C4-2B (cell line): Measurements from ENCODE around the gene KIAA1143.
A peak's percentile ranks its signal among the peaks of the same experiment; 100 is the strongest.

ENCODE experiments used
- H3K27ac ChIP-seq: fragments of 450-650 bp; 2 replicates; pipeline ENCODE4 v1.5.1; 2017
- ZFX ChIP-seq: fragments of 450-650 bp; IDR thresholded peaks from 2 replicates; pipeline ENCODE4 v1.6.1; 2017
- TF ChIP-seq, protein P1 (sequence below): fragments of 450-650 bp; conservative IDR thresholded peaks from 2 replicates; pipeline ENCODE4 v1.5.1; 2017; ENCODE audit warnings: mild to moderate bottlenecking

The KIAA1143 gene

DNA sequence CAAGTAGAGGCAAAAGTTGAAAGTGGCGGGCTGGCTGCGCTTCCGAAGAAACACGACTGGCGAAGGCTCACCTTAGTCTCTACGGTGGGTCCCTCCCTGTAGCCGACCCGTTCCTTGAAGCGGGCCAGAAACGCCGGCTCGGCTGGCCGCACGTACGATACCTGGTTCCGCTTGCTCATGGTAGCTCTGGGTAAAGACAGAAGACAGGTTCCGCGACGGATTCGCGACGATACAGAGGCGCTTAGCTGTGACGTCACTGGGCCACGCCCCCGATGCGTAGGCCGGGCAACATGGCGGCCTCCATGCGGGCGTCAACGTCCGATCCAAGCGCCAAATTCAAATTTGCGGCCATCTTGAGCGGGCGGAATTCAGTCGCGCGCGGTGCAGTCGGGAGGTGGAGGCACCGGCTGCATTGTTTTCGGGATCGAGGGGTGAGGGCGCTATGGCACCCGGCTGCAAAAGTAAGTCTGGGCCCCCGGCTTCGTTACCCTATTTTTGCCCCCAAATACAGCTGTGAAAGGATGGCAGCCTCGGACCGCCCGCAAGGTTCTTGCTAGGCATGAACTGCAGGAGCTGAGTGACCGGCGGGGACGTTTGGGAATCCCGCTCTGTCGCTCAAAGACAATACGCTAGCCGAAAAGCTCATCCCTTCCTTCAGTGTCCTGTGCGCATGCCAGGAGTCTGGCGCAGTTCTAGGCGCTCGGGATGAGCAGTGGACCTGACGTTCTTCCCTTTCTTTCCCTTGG lies at the start of gene KIAA1143, which contains the start of gene KIF15:
TSS of gene KIAA1143 (minus strand) at position 196 of the 746 bp plus-strand sequence. CDS start at position 179, 17 bp downstream.
TSS of gene KIF15 (plus strand) at position 371 of the 746 bp plus-strand sequence. CDS start at position 443, 72 bp downstream.
- TF ChIP-seq, protein P1, sequence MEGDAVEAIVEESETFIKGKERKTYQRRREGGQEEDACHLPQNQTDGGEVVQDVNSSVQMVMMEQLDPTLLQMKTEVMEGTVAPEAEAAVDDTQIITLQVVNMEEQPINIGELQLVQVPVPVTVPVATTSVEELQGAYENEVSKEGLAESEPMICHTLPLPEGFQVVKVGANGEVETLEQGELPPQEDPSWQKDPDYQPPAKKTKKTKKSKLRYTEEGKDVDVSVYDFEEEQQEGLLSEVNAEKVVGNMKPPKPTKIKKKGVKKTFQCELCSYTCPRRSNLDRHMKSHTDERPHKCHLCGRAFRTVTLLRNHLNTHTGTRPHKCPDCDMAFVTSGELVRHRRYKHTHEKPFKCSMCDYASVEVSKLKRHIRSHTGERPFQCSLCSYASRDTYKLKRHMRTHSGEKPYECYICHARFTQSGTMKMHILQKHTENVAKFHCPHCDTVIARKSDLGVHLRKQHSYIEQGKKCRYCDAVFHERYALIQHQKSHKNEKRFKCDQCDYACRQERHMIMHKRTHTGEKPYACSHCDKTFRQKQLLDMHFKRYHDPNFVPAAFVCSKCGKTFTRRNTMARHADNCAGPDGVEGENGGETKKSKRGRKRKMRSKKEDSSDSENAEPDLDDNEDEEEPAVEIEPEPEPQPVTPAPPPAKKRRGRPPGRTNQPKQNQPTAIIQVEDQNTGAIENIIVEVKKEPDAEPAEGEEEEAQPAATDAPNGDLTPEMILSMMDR, result peak; percentile 7; the same call in 1 of the 2 replicates
- peak; percentile 30; the same call in 1 of the 2 replicates for TF ChIP-seq ZFX
- peak within 1 kb of the TSS; percentile 82 for H3K27ac ChIP-seq

DNA sequence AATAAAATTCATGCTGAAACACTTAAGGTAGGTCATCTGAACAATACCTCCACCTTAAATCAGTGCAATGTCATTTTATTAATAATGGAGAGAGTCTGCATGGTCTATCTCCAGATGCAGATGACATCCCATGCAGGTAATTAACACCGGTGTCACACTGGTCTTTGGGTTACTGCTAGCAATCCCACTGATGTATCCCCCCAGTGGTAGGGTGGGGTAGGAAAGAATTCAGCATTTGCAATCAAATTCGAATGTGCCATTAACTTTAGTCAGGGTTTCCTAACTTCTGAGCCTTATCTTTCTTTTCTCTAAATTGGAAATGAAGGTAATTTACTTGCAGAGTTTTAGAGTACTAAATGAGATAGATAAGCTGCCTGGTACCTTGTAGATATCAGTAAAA lies 44.5 kb upstream of the KIAA1143 start:
- TF ChIP-seq, protein P1, result no peak; the same call in 1 of the 2 replicates
- no peak for TF ChIP-seq ZFX

DNA sequence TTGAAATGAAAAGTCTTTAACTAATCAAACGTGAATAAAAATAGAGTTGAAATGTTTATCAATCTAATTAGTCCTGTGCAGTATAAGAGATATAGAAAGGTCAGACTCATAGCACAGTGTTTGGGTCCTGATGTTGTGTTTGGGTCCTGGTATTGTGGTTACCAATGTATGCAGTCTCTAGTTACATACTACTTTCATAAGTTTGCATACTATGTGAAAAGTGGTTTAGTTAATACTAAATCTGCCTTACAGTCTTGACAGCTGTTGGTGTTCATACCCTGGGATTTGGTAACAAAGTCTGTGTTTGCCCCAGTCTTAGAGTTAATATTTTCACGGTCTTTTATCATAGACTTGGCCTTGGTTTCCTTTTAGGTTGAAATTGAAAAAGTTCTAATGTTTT lies 41.9 kb upstream of the KIAA1143 start:
- TF ChIP-seq, protein P1, result no peak
- TF ChIP-seq ZFX, result no peak
- H3K27ac ChIP-seq, result no peak overlapping the region

More for the DNA sequence above, 44.5 kb upstream of the KIAA1143 start:
- H3K27ac ChIP-seq, result no peak overlapping the region

DNA sequence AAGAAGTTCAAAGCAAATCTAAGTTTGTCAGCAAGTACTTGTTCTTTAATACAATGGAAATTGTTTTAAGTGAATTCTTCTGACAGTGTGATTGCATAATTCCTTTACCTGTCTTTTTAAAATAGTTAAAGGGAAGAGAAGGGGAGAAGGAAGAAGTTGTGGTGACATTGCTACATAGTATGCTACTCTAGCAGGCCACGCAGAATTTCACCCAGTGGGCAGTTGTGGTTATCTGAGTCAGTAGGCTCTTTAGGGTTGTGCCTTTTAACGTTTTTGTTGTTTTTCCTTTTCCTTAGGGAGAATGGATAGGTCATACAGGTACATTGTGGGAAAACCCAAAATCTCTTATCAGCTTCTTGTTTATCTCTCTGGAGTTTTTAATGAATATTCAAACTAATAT lies 40.6 kb upstream of the KIAA1143 start:
- no peak overlapping the region for H3K27ac ChIP-seq
- no peak for TF ChIP-seq ZFX
- TF ChIP-seq, protein P1, result no peak

DNA sequence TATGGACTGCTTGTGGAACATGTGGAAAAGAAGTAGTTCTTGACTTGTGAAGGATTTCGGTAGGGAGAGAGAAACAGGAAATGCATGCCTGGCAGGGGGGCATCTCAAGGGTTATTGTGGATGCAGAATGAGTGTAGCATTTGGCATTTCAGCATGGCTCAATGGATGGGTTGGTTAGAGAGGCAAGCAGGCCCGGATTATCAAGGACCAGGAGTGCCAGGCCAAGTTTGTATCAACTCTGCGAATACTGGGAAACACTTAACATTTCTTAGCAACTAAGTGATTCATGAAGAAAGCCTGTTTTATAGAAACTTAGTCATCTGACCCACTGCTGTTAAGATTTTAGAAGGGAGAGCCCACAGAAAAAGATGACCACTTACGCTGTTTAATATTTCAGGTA lies 33.8 kb upstream of the KIAA1143 start:
- TF ChIP-seq, protein P1, result no peak
- TF ChIP-seq ZFX, result no peak
- H3K27ac ChIP-seq, result no peak overlapping the region

DNA sequence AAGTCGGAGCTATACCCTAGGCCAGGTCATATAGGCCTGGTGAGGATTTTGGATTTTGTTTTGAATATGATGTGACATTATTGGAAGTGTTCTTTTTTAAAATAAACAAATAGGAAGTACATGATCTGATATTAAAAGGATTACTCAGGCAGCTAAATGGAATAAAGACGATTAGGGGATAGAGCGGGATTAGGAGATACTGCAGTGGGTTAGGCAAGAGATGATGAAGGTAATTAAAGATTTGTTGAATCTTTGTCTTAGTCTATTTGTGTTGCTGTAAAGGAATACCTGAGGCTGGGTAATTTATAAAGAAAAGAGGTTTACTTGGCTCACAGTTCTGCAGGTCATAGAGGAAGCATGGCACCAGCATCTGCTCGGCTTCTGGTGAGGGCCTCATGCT lies 21.5 kb upstream of the KIAA1143 start:
- TF ChIP-seq, protein P1, result no peak
- TF ChIP-seq ZFX, result no peak

DNA sequence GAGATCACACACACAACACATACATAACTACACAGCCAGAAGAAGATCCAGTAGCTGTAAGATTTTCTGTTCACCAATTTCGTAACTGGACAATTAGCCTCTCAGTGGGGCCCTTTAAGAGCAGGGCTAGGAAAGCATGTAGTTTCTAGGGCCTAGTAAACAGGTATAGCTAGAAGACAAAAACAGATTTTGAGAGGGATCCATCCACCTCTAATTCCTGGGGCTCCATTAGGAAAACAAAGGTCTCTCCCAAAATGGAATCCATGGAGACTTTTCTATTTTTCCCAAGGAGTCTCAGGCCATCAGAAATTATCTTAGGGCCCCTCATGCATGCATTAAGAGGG lies 10.7 kb upstream of the KIAA1143 start:
- H3K27ac ChIP-seq, result no peak overlapping the region
- TF ChIP-seq, protein P1, result no peak
- no peak for TF ChIP-seq ZFX

More for the DNA sequence above, 21.5 kb upstream of the KIAA1143 start:
- H3K27ac ChIP-seq, result no peak overlapping the region
